Omental fat pad (tissue), 4 donors: ENCODE data around the gene MACROD2. TPM values are rescaled to one million over a fixed set of nuclear protein-coding genes. Genes with fewer than 3 reads are reported as not detected.

Source experiments
- ATAC-seq: fragments of 150-250 bp; one replicate; pipeline ENCODE4 v1.9.1; 2016; ENCODE audit warnings: mild to moderate bottlenecking, moderate library complexity; ENCODE audit not compliant: low FRiP score
- DNase-seq: peaks from one replicate; pipeline ENCODE4 v3.0.0-alpha.2; 2019; ENCODE audit warnings: low spot score
- total RNA-seq, 4 donors: library from RNA; depleted of rRNA; stranded (reverse); fragments of >200 nt; gene quantifications; one replicate each; pipeline ENCODE4 v1.1.0, GENCODE V29; 2016
- TF ChIP-seq, protein P1 (sequence below), 3 donors: fragments of 450-650 bp; IDR thresholded peaks; one replicate each; pipeline ENCODE4 v1.5.1; 2016 to 2017; ENCODE audit warnings: antibody characterized with exemption in 3 of 3, mild to moderate bottlenecking in 3 of 3, moderate library complexity in 2 of 3

The MACROD2 gene
- total RNA-seq, 4 donors from 2014 or later = 6.8 to 54.1 (median 7.4) TPM

DNA sequence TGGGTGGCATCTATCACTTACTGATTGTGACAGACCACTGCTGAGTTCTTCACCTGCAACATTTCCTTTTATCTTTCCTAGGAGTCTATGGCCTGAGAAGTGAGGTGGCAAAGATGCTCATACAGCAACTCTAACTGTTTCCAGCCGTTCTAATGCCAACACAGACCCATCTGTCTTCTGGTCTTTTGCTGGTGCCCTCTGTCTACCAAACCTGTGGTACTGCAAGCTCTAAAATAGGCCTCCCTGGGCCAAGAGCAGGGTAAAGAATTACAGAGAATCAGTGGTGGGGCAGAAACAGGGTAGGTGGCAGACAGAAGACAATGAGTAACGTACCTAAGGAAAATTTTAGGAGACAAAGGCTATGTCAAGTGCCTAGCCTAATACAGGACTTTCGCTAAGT lies 953.1 kb downstream of the MACROD2 start:
- ATAC-seq (no peak), DNase-seq (no peak)
- TF ChIP-seq, protein P1, sequence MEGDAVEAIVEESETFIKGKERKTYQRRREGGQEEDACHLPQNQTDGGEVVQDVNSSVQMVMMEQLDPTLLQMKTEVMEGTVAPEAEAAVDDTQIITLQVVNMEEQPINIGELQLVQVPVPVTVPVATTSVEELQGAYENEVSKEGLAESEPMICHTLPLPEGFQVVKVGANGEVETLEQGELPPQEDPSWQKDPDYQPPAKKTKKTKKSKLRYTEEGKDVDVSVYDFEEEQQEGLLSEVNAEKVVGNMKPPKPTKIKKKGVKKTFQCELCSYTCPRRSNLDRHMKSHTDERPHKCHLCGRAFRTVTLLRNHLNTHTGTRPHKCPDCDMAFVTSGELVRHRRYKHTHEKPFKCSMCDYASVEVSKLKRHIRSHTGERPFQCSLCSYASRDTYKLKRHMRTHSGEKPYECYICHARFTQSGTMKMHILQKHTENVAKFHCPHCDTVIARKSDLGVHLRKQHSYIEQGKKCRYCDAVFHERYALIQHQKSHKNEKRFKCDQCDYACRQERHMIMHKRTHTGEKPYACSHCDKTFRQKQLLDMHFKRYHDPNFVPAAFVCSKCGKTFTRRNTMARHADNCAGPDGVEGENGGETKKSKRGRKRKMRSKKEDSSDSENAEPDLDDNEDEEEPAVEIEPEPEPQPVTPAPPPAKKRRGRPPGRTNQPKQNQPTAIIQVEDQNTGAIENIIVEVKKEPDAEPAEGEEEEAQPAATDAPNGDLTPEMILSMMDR (IDR thresholded peaks at IDR 0.05) = no peak

DNA sequence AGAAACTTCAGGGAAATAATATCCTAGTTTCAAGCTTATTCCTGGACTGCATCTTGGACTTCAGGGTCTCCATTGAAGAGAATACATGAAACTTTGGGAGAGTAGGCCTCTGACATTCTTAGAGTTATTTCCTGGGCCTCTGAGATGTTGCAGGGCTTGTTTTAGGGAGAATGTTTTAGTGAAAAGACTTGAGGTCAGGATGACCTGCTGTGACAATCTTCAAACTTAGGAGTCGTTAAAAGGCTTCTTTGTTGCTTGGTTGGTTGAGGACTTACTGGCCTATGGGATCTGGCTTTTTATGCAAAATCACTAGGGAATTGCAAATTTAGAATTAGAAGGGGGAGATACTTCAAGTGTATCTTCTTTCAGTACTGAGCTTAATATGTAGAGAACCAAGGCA lies 955.3 kb downstream of the MACROD2 start:
- no peak for DNase-seq
- no peak for ATAC-seq
- TF ChIP-seq, protein P1 (IDR thresholded peaks at IDR 0.05) = no peak

DNA sequence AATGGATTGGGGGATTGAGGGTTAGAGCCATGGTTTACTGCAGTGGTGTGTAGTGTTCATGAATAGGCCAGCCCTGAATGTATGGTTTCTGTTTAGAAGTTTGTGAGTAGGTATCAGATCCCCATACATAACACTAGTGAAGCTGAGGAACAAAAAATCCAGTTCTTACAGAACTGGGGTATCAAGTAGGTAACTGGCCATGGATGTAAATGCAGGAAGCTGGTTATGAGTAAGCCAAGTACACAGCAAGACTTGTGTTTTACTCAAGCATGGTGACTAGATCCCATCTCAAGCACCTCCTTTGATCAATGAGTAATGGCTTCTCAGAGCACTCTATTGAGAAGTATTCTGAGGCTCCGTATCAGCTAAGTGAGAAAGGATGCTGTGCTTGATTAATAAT lies 955.8 kb downstream of the MACROD2 start:
- TF ChIP-seq, protein P1 (IDR thresholded peaks at IDR 0.05) = no peak
- ATAC-seq (peak; percentile 63), DNase-seq (no peak)

DNA sequence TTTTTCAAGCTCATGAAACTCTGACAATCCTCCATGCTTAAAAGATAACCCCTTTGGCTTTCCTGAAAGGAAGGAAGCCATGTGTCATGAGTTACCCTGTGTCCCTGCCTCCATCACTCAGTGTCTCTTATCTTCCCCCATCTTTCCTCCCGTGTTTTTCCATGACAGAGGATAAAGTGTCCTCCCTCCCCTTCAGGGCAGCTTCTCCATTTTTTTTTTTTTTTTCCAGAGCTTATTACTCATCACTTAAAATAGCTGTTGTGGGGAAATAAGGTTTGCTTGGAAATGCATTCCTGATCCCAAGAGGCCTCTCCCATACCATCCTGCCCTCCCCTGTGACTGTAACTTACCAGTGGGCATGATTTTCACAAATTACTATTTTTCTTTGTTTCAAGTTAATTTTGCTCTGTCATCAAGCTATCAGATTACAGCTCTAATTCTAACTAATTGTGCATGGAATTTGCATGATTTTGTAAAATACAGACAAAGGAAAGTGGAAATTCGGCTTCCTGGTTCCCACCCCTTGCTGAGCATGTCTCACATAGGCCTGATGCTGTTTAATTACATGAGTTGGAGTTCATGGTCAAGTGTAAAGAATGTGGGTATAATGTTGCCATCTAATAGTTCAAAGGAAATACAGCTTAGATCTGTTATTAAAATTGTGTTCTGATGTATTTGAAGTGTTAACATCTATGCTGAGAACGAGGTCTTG lies 956.5 kb downstream of the MACROD2 start:
- DNase-seq = no peak
- TF ChIP-seq, protein P1 (IDR thresholded peaks at IDR 0.05) = no peak
- peak; percentile 74 for ATAC-seq

DNA sequence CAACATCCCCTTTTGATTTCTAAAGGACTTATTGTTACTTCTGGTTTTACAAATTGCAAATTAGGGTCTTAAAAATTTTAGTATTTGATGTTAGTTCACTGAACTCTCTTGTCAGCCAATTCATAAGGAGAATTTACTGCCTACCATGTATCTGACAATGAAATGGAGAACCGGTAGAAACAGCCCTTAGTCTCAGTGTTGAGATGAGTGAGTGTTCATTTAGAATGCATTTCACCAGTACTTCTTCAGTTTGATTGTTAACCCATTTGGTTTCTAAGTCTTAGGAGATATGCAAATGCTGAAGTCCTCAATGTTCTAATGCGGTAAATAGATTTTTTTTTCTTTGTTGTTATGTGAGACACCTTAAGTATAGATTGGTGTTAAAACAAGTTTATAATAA lies 958.4 kb downstream of the MACROD2 start:
- TF ChIP-seq, protein P1 (IDR thresholded peaks at IDR 0.05) = no peak
- no peak for ATAC-seq
- DNase-seq = no peak

DNA sequence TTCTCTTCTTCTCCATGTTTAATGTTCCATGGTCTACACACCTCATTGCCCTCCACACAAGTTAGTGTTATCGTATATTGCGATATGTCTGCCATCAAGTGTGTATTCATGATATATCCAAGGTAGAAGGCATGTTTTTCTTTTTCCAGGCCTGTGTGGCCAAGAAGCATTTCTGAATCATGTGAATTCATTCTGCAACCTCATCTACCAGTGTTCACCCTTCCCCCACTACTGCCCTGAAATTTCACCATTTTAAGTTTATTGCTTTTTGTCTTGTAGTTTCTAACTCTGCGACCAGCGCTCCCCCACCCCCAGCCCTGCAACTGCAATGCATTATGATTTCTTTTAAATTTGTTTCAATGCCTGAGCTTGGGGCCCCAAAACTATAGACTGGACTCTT lies 960.1 kb downstream of the MACROD2 start:
- DNase-seq (no peak), ATAC-seq (no peak)
- TF ChIP-seq, protein P1 (IDR thresholded peaks at IDR 0.05) = no peak

DNA sequence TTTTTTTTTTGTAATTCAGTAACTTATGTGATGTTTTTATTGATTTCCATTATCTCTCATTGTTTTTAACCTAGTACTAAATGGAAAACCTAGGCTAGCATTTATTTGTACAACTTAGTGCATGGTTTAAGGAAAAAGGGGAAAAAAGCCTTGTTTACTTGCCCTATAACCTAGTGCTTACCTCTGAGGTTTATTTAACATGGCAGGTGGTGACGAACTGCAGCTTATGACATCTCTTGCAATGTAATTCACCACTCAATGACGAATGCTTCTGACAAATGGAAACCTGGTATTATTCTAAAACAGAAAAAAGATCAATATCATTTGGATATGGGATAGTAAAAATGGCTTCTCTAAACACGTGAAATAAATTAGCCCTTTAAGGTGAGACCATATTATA lies 960.7 kb downstream of the MACROD2 start:
- TF ChIP-seq, protein P1 (IDR thresholded peaks at IDR 0.05) = no peak
- ATAC-seq (no peak), DNase-seq (no peak)
